Measurements from ENCODE around the gene PEX7. TPM values are rescaled to one million over a fixed set of nuclear protein-coding genes. Genes with fewer than 3 reads are reported as not detected.
"Not testable (repeated sequence)": the region's sequence is repeated elsewhere in the genome, so short reads cannot be mapped to it uniquely, and the experiment has no call there.

Gene PEX7
- total RNA-seq, 1 donor from 2014 or later: 6.1 TPM

- FAIRE-seq; DNase-seq (ENCODE audit: low spot score in 2 of 2): not testable (repeated sequence)
These were observed 33.0 kb upstream of the PEX7 start for GRCh38 chr6:136789440-136789839.

GRCh38 chr6:136790411-136791295, 31.7 kb upstream of the PEX7 start:
- FAIRE-seq (no peak), DNase-seq (ENCODE audit: low spot score in 2 of 2) (no peak)

GRCh38 chr6:136791296-136792094, 30.9 kb upstream of the PEX7 start:
- no peak for FAIRE-seq
- DNase-seq (ENCODE audit: low spot score in 2 of 2): peak in 1 of 2 donors; percentile 22

- DNase-seq (ENCODE audit: low spot score in 2 of 2) (no peak), FAIRE-seq (no peak)
These were observed 30.3 kb upstream of the PEX7 start for GRCh38 chr6:136792095-136792409.

- DNase-seq (ENCODE audit: low spot score in 2 of 2) (peak; percentile 64 to 67), FAIRE-seq (no peak)
These were observed 29.8 kb upstream of the PEX7 start, which contains the start of gene MAP3K5 for GRCh38 chr6:136792410-136793262. Gene MAP3K5 (minus strand): TSS chr6:136792477. CDS start chr6:136792157, 320 bp downstream.

- DNase-seq (ENCODE audit: low spot score in 2 of 2) (no peak), FAIRE-seq (no peak)
These were observed 29.0 kb upstream of the PEX7 start for GRCh38 chr6:136793363-136793762.

GRCh38 chr6:136795386-136795785, 27.0 kb upstream of the PEX7 start:
- no peak for FAIRE-seq
- no peak for DNase-seq (ENCODE audit: low spot score in 2 of 2)

GRCh38 chr6:136795996-136796395, 26.4 kb upstream of the PEX7 start:
- no peak for FAIRE-seq
- no peak for DNase-seq (ENCODE audit: low spot score in 2 of 2)

GRCh38 chr6:136798044-136798443, 24.3 kb upstream of the PEX7 start:
- FAIRE-seq (no peak), DNase-seq (ENCODE audit: low spot score in 2 of 2) (no peak)

GRCh38 chr6:136801581-136801980, 20.8 kb upstream of the PEX7 start:
- FAIRE-seq: no peak
- no peak for DNase-seq (ENCODE audit: low spot score in 2 of 2)

GRCh38 chr6:136803608-136804007, 18.8 kb upstream of the PEX7 start:
- DNase-seq (ENCODE audit: low spot score in 2 of 2) (no peak), FAIRE-seq (no peak)

GRCh38 chr6:136809091-136809860, 13.1 kb upstream of the PEX7 start:
- FAIRE-seq (no peak), DNase-seq (ENCODE audit: low spot score in 2 of 2) (no peak)

GRCh38 chr6:136811272-136811671, 11.1 kb upstream of the PEX7 start:
- no peak for FAIRE-seq
- DNase-seq (ENCODE audit: low spot score in 2 of 2): no peak

GRCh38 chr6:136812174-136812573, 10.2 kb upstream of the PEX7 start:
- DNase-seq (ENCODE audit: low spot score in 2 of 2) (no peak), FAIRE-seq (no peak)

- not testable (repeated sequence) for FAIRE-seq; DNase-seq (ENCODE audit: low spot score in 2 of 2)
These were observed 6.8 kb upstream of the PEX7 start for GRCh38 chr6:136815608-136816007.

- DNase-seq (ENCODE audit: low spot score in 2 of 2) (no peak), FAIRE-seq (no peak)
These were observed 5.7 kb upstream of the PEX7 start for GRCh38 chr6:136816656-136817055.

- no peak for DNase-seq (ENCODE audit: low spot score in 2 of 2)
- FAIRE-seq: no peak
These were observed 1.8 kb upstream of the PEX7 start for GRCh38 chr6:136820561-136820960.

GRCh38 chr6:136822046-136822375, 381 bp upstream of the PEX7 start:
- FAIRE-seq (no peak), DNase-seq (ENCODE audit: low spot score in 2 of 2) (peak in 1 of 2 donors; percentile 19)

GRCh38 chr6:136823128-136823660, 802 bp downstream of the PEX7 start:
- FAIRE-seq: no peak
- DNase-seq (ENCODE audit: low spot score in 2 of 2): peak in 1 of 2 donors; percentile 19

- FAIRE-seq: no peak
These were observed 3.8 kb downstream of the PEX7 start for GRCh38 chr6:136826216-136826615.

More at GRCh38 chr6:136826216-136826615, 3.8 kb downstream of the PEX7 start:
- no peak for DNase-seq (ENCODE audit: low spot score in 2 of 2)
